AG04449 (cell line): ENCODE results near the gene UNC79.

ENCODE experiments used
- CTCF ChIA-PET: fragments of 350-600 bp; formaldehyde crosslinking; extraction: SDS; loops from one replicate; lab custom pipeline; 2021; ENCODE audit warnings: antibody characterized with exemption; lab: Yijun Ruan, JAX
- POLR2A ChIA-PET: fragments of 400-600, 350-600 bp; formaldehyde crosslinking; extraction: SDS; loops from one replicate; lab custom pipeline; 2020; ENCODE audit warnings: antibody characterized with exemption, inconsistent platforms; lab: Yijun Ruan, JAX
- DNase-seq: peaks from one replicate; pipeline ENCODE4 v3.0.0-alpha.2; 2010; ENCODE audit warnings: low read depth, low spot score
- H3K4me3 ChIP-seq: 2 replicates; pipeline ENCODE4 v1.5.1; 2011; ENCODE audit warnings: low read depth, mild to moderate bottlenecking, control low read depth, low read length
- TF ChIP-seq, protein P1 (sequence below): IDR thresholded peaks from one replicate; pipeline ENCODE4 v1.5.1; 2011; ENCODE audit warnings: mild to moderate bottlenecking, moderate library complexity, low read length, control low read depth, inconsistent platforms; ENCODE audit not compliant: insufficient read depth; ENCODE audit errors: missing control alignments

The UNC79 gene

DNA sequence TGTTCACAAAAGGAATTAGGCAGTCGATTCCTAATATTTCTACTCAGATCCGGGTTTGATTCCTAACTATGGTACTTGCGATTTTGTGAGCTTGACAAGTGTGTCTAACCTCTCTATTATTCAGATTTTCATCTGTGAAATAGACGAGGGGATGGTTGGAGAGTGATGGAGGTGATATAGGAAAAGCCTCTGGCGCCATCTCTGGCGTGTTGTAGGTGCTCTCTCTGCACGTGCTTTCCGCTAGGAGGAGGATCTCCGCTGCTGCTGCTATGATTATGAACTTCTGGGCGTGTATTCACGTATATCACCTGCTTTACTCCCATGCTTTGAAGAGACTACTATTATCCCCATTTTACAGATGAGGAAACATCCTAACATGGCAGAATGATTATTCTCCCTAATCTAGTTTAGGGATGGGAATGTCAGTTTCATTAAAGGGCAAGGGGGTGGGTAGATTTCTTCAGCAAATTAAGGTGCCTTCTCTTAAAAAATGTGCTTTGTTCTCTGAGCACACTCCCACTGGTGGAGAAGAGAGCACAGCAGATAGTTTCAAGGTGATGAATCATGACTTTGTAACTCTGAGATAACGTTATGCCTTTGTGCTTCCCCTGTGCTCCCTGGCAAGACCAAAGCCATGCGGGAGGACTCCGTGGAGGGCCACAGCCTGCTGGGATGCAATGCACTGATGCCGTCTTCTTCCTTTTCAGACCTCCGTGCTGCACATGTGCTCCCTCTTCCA, 260.5 kb downstream of the UNC79 start:
- ChIA-PET POLR2A (no interaction called here), CTCF (interaction anchor here (0.7 kb wide), 1 partner anchor 37 kb away, joined by 3 read pairs; no protein-coding TSS in a partner anchor)
- no peak for DNase-seq

DNA sequence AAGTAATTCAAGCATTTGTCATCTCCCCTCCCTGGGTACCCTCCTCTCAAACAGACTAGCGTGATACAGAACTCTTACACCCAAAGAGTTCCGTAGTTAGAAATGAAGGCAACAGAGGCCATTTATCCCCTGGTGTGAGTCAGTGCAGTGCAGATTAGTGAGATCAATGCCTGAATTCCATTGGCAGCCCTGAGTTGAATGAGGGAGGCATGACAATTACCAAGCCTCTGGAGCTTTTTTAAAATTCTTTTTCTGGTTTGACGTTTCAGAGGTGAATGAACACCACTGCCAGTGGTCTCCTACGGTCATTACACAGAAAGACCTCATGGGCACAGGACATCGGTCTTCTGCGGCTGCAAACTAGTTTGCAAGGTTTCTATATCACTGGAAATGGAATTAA, 263.2 kb downstream of the UNC79 start:
- ChIA-PET CTCF (no interaction called here), POLR2A (no interaction called here)
- TF ChIP-seq, protein P1, sequence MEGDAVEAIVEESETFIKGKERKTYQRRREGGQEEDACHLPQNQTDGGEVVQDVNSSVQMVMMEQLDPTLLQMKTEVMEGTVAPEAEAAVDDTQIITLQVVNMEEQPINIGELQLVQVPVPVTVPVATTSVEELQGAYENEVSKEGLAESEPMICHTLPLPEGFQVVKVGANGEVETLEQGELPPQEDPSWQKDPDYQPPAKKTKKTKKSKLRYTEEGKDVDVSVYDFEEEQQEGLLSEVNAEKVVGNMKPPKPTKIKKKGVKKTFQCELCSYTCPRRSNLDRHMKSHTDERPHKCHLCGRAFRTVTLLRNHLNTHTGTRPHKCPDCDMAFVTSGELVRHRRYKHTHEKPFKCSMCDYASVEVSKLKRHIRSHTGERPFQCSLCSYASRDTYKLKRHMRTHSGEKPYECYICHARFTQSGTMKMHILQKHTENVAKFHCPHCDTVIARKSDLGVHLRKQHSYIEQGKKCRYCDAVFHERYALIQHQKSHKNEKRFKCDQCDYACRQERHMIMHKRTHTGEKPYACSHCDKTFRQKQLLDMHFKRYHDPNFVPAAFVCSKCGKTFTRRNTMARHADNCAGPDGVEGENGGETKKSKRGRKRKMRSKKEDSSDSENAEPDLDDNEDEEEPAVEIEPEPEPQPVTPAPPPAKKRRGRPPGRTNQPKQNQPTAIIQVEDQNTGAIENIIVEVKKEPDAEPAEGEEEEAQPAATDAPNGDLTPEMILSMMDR: no peak
- DNase-seq: no peak
- no peak overlapping the region for H3K4me3 ChIP-seq

More for the DNA sequence above, 260.5 kb downstream of the UNC79 start:
- TF ChIP-seq, protein P1: no peak
- no peak overlapping the region for H3K4me3 ChIP-seq

DNA sequence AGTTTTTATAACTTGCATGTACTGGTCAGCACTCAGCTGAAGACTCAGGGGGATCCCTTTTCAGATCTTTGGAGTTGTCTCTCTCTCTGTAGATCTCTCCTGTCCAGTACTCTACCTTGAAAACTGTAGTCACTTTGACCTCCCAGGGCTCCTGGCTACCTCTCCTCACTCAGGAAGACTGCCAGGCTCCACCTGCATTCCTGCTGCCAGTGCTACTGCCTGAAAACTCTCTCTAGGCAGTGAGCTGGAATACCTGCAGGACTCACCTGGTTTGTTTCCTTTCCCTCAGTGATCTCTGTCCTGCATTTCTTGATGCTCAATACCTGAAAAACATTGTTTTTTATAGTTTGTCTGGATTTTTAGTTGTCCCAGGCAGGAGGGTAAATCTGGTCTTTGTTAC, 270.2 kb downstream of the UNC79 start:
- ChIA-PET POLR2A (no interaction called here), CTCF (no interaction called here)
- no peak for DNase-seq
- no peak overlapping the region for H3K4me3 ChIP-seq
- TF ChIP-seq, protein P1: no peak

DNA sequence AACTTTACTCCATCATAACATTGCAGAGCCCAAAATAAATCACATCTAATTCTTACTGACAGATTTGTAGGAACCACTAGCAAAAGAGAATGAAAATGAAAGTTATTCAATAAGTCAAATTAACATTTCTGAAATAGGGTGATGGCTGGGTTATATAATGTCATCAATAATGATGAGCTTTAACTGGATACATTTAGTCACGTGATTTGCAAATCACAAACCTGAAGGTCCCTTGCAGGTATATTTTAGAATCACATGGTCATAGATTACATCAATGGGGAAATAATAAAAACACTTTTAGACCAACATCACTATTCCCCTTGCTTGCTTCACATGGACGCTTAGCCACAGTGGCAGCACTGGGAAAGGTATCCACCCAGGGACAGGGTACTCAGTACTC, 270.8 kb downstream of the UNC79 start:
- CTCF ChIA-PET: no interaction called here
- DNase-seq: no peak
- H3K4me3 ChIP-seq: no peak overlapping the region
- TF ChIP-seq, protein P1: no peak
- POLR2A ChIA-PET: no interaction called here

DNA sequence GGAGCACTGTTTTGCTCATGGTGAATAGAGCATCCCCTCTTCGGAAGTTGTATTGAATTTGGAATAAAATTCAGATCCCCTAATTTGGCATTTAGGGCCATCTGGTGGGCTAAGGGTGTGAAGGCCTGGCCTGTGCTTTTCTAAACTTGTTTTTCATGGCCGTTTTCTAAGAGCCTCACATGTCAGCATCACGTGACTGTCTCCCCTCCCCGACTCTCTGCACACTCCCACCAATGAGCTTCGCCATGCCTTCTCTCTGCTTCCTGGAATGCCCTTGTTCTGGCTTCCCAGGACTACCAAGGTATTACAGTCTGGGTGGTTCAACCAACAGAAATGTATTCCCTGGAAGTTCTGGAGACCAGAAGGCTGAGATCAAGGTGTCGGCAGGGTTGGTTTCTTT, 272.2 kb downstream of the UNC79 start:
- CTCF ChIA-PET: no interaction called here
- TF ChIP-seq, protein P1: no peak
- POLR2A ChIA-PET: no interaction called here
- H3K4me3 ChIP-seq: no peak overlapping the region
- DNase-seq: no peak

DNA sequence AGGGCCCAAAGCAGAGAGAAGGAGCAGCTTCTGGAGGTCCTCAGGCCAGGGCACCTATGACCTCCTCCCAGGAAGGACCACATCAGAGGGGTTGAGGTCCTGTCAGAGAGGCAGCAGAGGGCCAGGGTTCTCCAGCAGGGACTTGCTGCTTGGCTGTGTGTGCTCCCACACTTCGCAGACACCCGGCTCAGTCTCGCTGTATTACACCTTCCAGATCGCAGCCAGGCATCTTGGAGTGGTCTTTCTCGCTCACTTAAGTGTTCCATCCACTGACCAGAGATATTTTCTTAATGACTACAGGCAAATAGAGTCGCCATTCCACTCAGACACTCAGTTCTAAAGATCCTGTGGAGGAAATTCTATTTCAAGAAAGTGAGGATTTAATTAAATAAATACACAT, 273.2 kb downstream of the UNC79 start:
- no peak overlapping the region for H3K4me3 ChIP-seq
- DNase-seq: no peak
- TF ChIP-seq, protein P1: no peak
- ChIA-PET CTCF (no interaction called here), POLR2A (no interaction called here)
